A549 (cell line): ENCODE measurements around the gene CRYM. TPM values are rescaled to one million over a fixed set of nuclear protein-coding genes. Genes with fewer than 3 reads are reported as not detected.
"Not testable (repeated sequence)": the region's sequence is repeated elsewhere in the genome, so short reads cannot be mapped to it uniquely, and the experiment has no call there.

Experiments
- ATAC-seq, 2 experiments: fragments of 200-7000 bp in 1 of 2; fragments of >200 bp in 1 of 2; cut with Nextera tagmentation in 1 of 2; cut with Tn5 transposase in 1 of 2; 3 replicates each; pipeline versions ENCODE4 v1.8.0 to v1.9.1; 2018 to 2020; ENCODE audit warnings: mild to moderate bottlenecking in 1 of 2, moderate library complexity in 1 of 2
- CTCF ChIA-PET: fragments of 300-600 bp; sonication (Branson Sonifier 250); formaldehyde crosslinking; extraction: SDS; loops from one replicate; lab custom pipeline; 2021; ENCODE audit warnings: antibody characterized with exemption, inconsistent platforms; lab: Yijun Ruan, JAX
- POLR2A ChIA-PET: fragments of 350-600 bp; formaldehyde crosslinking; extraction: SDS; loops from one replicate; lab custom pipeline; 2021; ENCODE audit warnings: antibody characterized with exemption, inconsistent platforms; lab: Yijun Ruan, JAX
- DNase-seq, 2 experiments: peaks; one replicate each; pipeline versions ENCODE4 v3.0.0 to v3.0.0-alpha.2; 2011 to 2016; ENCODE audit warnings: low read depth in 1 of 2, low spot score in 1 of 2
- FAIRE-seq: peaks from 2 replicates; lab custom pipeline; 2011; peaks lifted over from hg19 to GRCh38; lab: Jason Lieb, UNC
- H3K27ac ChIP-seq, 2 experiments: fragments of >200 bp; sonication (Bioruptor Twin); formaldehyde crosslinking; 3 replicates each; pipeline ENCODE4 v1.5.1; 2016 to 2017
- H3K4me1 ChIP-seq: fragments of >200 bp; sonication (Bioruptor Twin); formaldehyde crosslinking; 3 replicates; pipeline ENCODE4 v1.6.1; 2016
- H3K4me2 ChIP-seq: fragments of >200 bp; sonication (Bioruptor Twin); formaldehyde crosslinking; 3 replicates; pipeline ENCODE4 v1.6.1; 2016
- H3K4me3 ChIP-seq: fragments of >200 bp; sonication (Bioruptor Twin); formaldehyde crosslinking; 3 replicates; pipeline ENCODE4 v1.5.1; 2016
- H3K9me3 ChIP-seq: fragments of >200 bp; sonication (Bioruptor Twin); formaldehyde crosslinking; 3 replicates; pipeline ENCODE4 v1.6.1; 2016
- CBX2 ChIP-seq: fragments of 200-600 bp; sonication (generic); IDR thresholded peaks from 2 replicates; pipeline ENCODE4 v1.6.1; 2016; ENCODE audit warnings: low read depth, mild to moderate bottlenecking, borderline replicate concordance
- CEBPB ChIP-seq, 2 experiments: fragments of >200 bp in 1 of 2; sonication (Bioruptor Twin) in 1 of 2; formaldehyde crosslinking in 1 of 2; IDR thresholded peaks; 2 replicates each; pipeline ENCODE4 v1.6.1; 2012 to 2016
- CHD2 ChIP-seq: fragments of 150-350 bp; IDR thresholded peaks from 2 replicates; pipeline ENCODE4 v1.6.1; 2014; ENCODE audit warnings: low read length; ENCODE audit not compliant: partially characterized antibody
- CHD4 ChIP-seq: fragments of 200-600 bp; sonication (generic); IDR thresholded peaks from 2 replicates; pipeline ENCODE4 v1.6.1; 2016; ENCODE audit warnings: antibody characterized with exemption, mild to moderate bottlenecking, borderline replicate concordance
- EHF ChIP-seq: fragments of 250-450 bp; sonication (Bioruptor Pico); IDR thresholded peaks from 2 replicates; pipeline ENCODE4 v1.5.0; 2020; ENCODE audit warnings: mild to moderate bottlenecking
- EP300 ChIP-seq, 2 experiments: fragments of >200 bp; sonication (Bioruptor Twin); formaldehyde crosslinking; IDR thresholded peaks; 2 replicates in 1 of 2; 3 replicates in 1 of 2; pipeline ENCODE4 v1.6.1; 2016 to 2017
- FOSL2 ChIP-seq, 2 experiments: fragments of 450-650 bp in 1 of 2; fragments of >200 bp in 1 of 2; sonication (Bioruptor Twin) in 1 of 2; formaldehyde crosslinking; IDR thresholded peaks; 2 replicates each; pipeline versions ENCODE4 v1.5.0 to v1.6.1; 2016 to 2020; ENCODE audit warnings: mild to moderate bottlenecking in 1 of 2, moderate library complexity in 1 of 2
- GATA3 ChIP-seq: IDR thresholded peaks from 2 replicates; pipeline ENCODE4 v1.6.1; 2012; ENCODE audit warnings: borderline replicate concordance
- HDAC2 ChIP-seq: fragments of 200-600 bp; sonication (generic); IDR thresholded peaks from 2 replicates; pipeline ENCODE4 v1.6.1; 2016
- JUN ChIP-seq, 2 experiments: fragments of >200 bp; sonication (Bioruptor Twin); formaldehyde crosslinking; IDR thresholded peaks; 2 replicates in 1 of 2; 3 replicates in 1 of 2; pipeline ENCODE4 v1.6.1; 2016 to 2017
- JUNB ChIP-seq: fragments of >200 bp; sonication (Bioruptor Twin); formaldehyde crosslinking; IDR thresholded peaks from 2 replicates; pipeline ENCODE4 v1.6.1; 2016
- KDM5A ChIP-seq: fragments of 200-600 bp; sonication (generic); IDR thresholded peaks from 2 replicates; pipeline ENCODE4 v1.6.1; 2016; ENCODE audit warnings: antibody characterized with exemption, mild to moderate bottlenecking
- MAZ ChIP-seq: fragments of 150-350 bp; IDR thresholded peaks from 2 replicates; pipeline ENCODE4 v1.6.1; 2014; ENCODE audit warnings: antibody characterized with exemption, low read depth, low read length, borderline replicate concordance
- NFE2L2 ChIP-seq: fragments of 150-350 bp; conservative IDR thresholded peaks from 2 replicates; pipeline ENCODE4 v1.6.1; 2014; ENCODE audit warnings: low read length
- RAD21 ChIP-seq, 2 experiments: fragments of >200 bp in 1 of 2; sonication (Bioruptor Twin) in 1 of 2; formaldehyde crosslinking in 1 of 2; IDR thresholded peaks in 1 of 2; conservative IDR thresholded peaks in 1 of 2; 2 replicates in 1 of 2; 3 replicates in 1 of 2; pipeline ENCODE4 v1.6.1; 2012 to 2018; ENCODE audit warnings: inconsistent platforms in 1 of 2
- RCOR1 ChIP-seq: fragments of 150-350 bp; IDR thresholded peaks from 2 replicates; pipeline ENCODE4 v1.6.1; 2014; ENCODE audit warnings: antibody characterized with exemption, low read length, low read depth
- SMC3 ChIP-seq: fragments of >200 bp; sonication (Bioruptor Twin); formaldehyde crosslinking; IDR thresholded peaks from 3 replicates; pipeline ENCODE4 v1.6.1; 2018; ENCODE audit warnings: inconsistent platforms
- TP53 ChIP-seq: fragments of 250-450 bp; sonication (Bioruptor Pico); IDR thresholded peaks from 2 replicates; pipeline ENCODE4 v1.5.0; 2021; ENCODE audit warnings: mild to moderate bottlenecking, moderate library complexity
- ZFP36 ChIP-seq: fragments of 450-650 bp; IDR thresholded peaks from 2 replicates; pipeline ENCODE4 v1.6.1; 2014; ENCODE audit warnings: borderline replicate concordance; ENCODE audit not compliant: partially characterized antibody
- WGBS: methylation state at CpG from one replicate; pipeline ENCODE4 v1.1.6; 2017; ENCODE audit errors: missing lambda C conversion rate; 5-methylcytosine and 5-hydroxymethylcytosine counted together
- polyA plus RNA-seq, 4 experiments: library from polyadenylated mRNA; depleted of rRNA in 3 of 4; stranded (reverse); fragments of >200 nt; fragmentation: RNase III in 1 of 4; extraction: RNeasy Plus Mini Kit Qiagen cat#74134 plus additional on column Dnase treatment in 1 of 4; gene quantifications; 2 replicates in 3 of 4; 3 replicates in 1 of 4; pipeline ENCODE4 v1.2.3, GENCODE V29; 2011 to 2017
- TF ChIP-seq, protein P1 (sequence below): fragments of 450-650 bp; IDR thresholded peaks from 2 replicates; pipeline ENCODE4 v1.6.1; 2014; ENCODE audit warnings: antibody characterized with exemption
- TF ChIP-seq, protein P2 (sequence below): IDR thresholded peaks from 2 replicates; pipeline ENCODE4 v1.6.1; 2012; ENCODE audit warnings: low read depth, borderline replicate concordance
- TF ChIP-seq, protein P3 (sequence below): IDR thresholded peaks from 2 replicates; pipeline ENCODE4 v1.6.1; 2012
- TF ChIP-seq, protein P4 (sequence below): fragments of 200-600 bp; sonication (generic); IDR thresholded peaks from 2 replicates; pipeline ENCODE4 v1.6.1; 2016; ENCODE audit warnings: antibody characterized with exemption, mild to moderate bottlenecking, moderate library complexity
- TF ChIP-seq, protein P5 (sequence below): fragments of >200 bp; sonication (Bioruptor Twin); formaldehyde crosslinking; IDR thresholded peaks from 3 replicates; pipeline ENCODE4 v1.6.1; 2016

The CRYM gene
- polyA plus RNA-seq, 2 of the 4 experiments (the other 2 are of a cell fraction): 0.98 to 3.1 TPM

DNA sequence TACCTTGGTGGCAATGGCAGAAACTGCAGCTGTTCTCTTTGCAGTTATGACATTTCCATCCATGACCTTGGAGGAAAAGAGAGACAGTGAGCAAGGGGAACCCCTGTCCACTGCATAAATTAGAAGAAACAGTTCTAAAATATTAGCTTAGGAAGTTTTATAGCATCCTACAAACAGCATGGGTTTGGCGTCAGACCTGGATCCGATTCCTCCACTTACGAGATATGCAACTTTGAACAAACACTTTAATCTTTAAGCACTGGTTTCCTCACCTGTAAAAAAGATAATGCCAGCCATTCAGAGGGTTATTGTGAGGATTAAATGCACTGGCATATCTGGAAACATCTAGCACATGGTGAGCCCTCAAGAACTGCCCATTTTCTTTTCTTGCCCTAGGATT lies 2.6 kb downstream of the CRYM start:
- DNase-seq (no peak), FAIRE-seq (no peak), ATAC-seq (no peak)
- ChIA-PET CTCF (interaction anchor here (0.7 to 10.8 kb wide), 8 partner anchors 9 to 1045 kb away, joined by 3 to 160 read pairs (median 6); no protein-coding TSS in a partner anchor), POLR2A (interaction anchor here (1.2 kb wide), 1 partner anchor 87 kb away, joined by 3 read pairs; no protein-coding TSS in a partner anchor)
- Histone ChIP-seq H3K4me3 (no peak overlapping the region), H3K4me1 (no peaks in the 10 kb centered on the region), H3K4me2 (no peak overlapping the region), H3K27ac (no peak overlapping the region), H3K9me3 (no peaks in the 10 kb centered on the region)
- WGBS: 93% methylated on average over 3 of the region's 3 CpGs
- no peak for TF ChIP-seq RAD21 (conservative IDR thresholded peaks at IDR 0.05 in 1 of 2, IDR thresholded peaks at IDR 0.05 in 1 of 2)
- TF ChIP-seq, protein P1, sequence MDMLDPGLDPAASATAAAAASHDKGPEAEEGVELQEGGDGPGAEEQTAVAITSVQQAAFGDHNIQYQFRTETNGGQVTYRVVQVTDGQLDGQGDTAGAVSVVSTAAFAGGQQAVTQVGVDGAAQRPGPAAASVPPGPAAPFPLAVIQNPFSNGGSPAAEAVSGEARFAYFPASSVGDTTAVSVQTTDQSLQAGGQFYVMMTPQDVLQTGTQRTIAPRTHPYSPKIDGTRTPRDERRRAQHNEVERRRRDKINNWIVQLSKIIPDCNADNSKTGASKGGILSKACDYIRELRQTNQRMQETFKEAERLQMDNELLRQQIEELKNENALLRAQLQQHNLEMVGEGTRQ: no peak
- no peak for TF ChIP-seq FOSL2 (IDR thresholded peaks at IDR 0.05)
- TF ChIP-seq FOSL2 (CRISPR knock-in tag; IDR thresholded peaks at IDR 0.05): no peak
- TF ChIP-seq JUNB: no peak
- TF ChIP-seq CBX2: no peak
- TF ChIP-seq ZFP36: no peak
- TF ChIP-seq CHD2: no peak
- TF ChIP-seq KDM5A: no peak
- TF ChIP-seq GATA3: no peak
- no peak for TF ChIP-seq HDAC2
- TF ChIP-seq, all 56 proteins: peak for 0

DNA sequence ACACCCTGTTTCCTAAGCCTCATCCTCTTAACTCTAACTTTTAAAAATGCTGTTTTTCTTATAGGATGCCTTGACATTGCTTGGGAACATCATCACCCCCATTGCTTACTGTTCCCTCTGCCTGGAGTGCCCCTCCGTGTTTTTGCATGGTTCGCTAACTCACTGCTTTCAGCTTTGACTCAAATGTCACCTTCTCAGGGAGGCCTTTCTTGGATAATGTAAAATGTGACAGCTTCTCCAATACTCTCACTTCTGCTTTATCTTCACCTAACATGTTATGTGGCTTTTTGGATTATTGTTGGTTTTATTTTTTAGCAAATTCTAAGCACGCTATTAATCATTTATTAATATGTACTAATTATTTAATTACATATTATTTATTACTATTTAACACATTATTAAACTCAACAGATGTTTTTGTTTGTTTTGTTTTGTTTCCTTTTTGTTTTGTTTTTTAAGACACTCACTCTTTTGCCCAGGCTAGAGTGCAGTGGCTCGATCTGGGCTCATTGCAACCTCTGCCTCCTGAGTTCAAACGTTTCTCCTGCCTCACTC lies 3.8 kb downstream of the CRYM start:
- CTCF ChIA-PET: interaction anchor here (1.1 to 10.8 kb wide), 4 partner anchors 9 to 117 kb away, joined by 3 to 160 read pairs (median 31); no protein-coding TSS in a partner anchor
- FAIRE-seq: no peak

DNA sequence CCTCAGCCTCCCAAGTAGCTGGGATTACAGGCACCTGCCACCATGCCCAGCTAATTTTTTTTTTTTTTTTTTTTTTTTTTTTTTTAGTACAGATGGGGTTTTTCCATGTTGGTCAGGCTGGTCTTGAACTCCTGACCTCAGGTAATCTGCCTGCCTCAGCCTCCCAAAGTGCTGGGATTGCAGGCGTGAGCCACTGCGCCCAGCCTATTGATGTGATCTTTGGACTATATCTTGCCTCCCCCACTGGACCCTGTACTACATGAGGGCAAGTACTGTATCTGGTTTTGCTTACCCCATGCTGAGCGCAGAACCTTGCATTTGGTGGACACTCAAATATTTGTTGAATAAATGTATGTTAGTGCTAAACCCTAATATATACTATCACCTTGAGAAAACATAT lies 5.3 kb downstream of the CRYM start:
- H3K27ac ChIP-seq, H3K4me2 ChIP-seq, FAIRE-seq, H3K4me3 ChIP-seq, ATAC-seq, DNase-seq, H3K9me3 ChIP-seq, H3K4me1 ChIP-seq: not testable (repeated sequence)
- ChIA-PET POLR2A (interaction anchor here (0.6 kb wide), 1 partner anchor 21 kb away, joined by 5 read pairs; no protein-coding TSS in a partner anchor), CTCF (interaction anchor here (1.0 to 1.6 kb wide), 7 partner anchors 9 to 422 kb away, joined by 3 to 4 read pairs (median 4); no protein-coding TSS in a partner anchor)
- 89% methylated on average over 3 of the region's 3 CpGs for WGBS

More for the DNA sequence above, 3.8 kb downstream of the CRYM start:
- H3K4me1 ChIP-seq: no peaks in the 10 kb centered on the region
- no peak overlapping the region for H3K27ac ChIP-seq
- no peak for TF ChIP-seq MAZ
- TF ChIP-seq GATA3: no peak
- no peak overlapping the region for H3K4me3 ChIP-seq
- ATAC-seq: no peak
- H3K9me3 ChIP-seq: no peaks in the 10 kb centered on the region
- no peak overlapping the region for H3K4me2 ChIP-seq
- POLR2A ChIA-PET: no interaction called here
- 77% methylated on average over 5 of the region's 5 CpGs for WGBS
- DNase-seq: no peak

DNA sequence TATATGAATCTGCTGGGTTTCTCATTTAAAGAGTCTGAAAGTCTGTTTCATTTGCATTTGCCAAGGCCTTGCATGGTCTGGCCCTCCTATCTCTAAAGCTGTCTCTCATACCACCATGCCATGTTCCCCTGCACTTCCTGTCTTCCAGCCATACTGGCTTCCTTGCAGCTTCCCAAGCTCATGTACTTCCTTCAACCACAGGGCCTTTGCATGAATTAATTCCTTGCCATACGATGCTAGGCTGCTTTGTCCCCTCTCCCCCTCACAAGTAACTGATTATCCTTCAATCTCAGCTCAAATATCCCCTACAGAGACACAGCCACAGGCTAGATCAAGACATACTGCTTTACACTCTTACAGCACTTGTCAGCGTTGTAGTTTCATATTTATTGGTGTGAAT lies 5.8 kb downstream of the CRYM start:
- WGBS: 62% methylated on average over 2 of the region's 2 CpGs
- ATAC-seq (no peak), FAIRE-seq (no peak), DNase-seq (no peak)
- Histone ChIP-seq H3K4me1 (no peaks in the 10 kb centered on the region), H3K4me3 (no peak overlapping the region), H3K9me3 (no peaks in the 10 kb centered on the region), H3K4me2 (no peak overlapping the region), H3K27ac (no peak overlapping the region)
- POLR2A ChIA-PET: no interaction called here
- TF ChIP-seq CEBPB (IDR thresholded peaks at IDR 0.05): no peak
- TF ChIP-seq, protein P2, sequence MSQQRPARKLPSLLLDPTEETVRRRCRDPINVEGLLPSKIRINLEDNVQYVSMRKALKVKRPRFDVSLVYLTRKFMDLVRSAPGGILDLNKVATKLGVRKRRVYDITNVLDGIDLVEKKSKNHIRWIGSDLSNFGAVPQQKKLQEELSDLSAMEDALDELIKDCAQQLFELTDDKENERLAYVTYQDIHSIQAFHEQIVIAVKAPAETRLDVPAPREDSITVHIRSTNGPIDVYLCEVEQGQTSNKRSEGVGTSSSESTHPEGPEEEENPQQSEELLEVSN: no peak
- no peak for TF ChIP-seq JUN (IDR thresholded peaks at IDR 0.05)
- no peak for TF ChIP-seq EHF
- no peak for TF ChIP-seq NFE2L2
- TF ChIP-seq TP53: no peak
- TF ChIP-seq SMC3: no peak
- TF ChIP-seq, protein P3, sequence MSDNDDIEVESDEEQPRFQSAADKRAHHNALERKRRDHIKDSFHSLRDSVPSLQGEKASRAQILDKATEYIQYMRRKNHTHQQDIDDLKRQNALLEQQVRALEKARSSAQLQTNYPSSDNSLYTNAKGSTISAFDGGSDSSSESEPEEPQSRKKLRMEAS: no peak
- no peak for TF ChIP-seq ZFP36
- no peak for TF ChIP-seq RCOR1
- no peak for TF ChIP-seq EP300 (IDR thresholded peaks at IDR 0.05)
- no peak for TF ChIP-seq HDAC2
- TF ChIP-seq, protein P4, sequence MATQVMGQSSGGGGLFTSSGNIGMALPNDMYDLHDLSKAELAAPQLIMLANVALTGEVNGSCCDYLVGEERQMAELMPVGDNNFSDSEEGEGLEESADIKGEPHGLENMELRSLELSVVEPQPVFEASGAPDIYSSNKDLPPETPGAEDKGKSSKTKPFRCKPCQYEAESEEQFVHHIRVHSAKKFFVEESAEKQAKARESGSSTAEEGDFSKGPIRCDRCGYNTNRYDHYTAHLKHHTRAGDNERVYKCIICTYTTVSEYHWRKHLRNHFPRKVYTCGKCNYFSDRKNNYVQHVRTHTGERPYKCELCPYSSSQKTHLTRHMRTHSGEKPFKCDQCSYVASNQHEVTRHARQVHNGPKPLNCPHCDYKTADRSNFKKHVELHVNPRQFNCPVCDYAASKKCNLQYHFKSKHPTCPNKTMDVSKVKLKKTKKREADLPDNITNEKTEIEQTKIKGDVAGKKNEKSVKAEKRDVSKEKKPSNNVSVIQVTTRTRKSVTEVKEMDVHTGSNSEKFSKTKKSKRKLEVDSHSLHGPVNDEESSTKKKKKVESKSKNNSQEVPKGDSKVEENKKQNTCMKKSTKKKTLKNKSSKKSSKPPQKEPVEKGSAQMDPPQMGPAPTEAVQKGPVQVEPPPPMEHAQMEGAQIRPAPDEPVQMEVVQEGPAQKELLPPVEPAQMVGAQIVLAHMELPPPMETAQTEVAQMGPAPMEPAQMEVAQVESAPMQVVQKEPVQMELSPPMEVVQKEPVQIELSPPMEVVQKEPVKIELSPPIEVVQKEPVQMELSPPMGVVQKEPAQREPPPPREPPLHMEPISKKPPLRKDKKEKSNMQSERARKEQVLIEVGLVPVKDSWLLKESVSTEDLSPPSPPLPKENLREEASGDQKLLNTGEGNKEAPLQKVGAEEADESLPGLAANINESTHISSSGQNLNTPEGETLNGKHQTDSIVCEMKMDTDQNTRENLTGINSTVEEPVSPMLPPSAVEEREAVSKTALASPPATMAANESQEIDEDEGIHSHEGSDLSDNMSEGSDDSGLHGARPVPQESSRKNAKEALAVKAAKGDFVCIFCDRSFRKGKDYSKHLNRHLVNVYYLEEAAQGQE: no peak
- TF ChIP-seq, protein P5, sequence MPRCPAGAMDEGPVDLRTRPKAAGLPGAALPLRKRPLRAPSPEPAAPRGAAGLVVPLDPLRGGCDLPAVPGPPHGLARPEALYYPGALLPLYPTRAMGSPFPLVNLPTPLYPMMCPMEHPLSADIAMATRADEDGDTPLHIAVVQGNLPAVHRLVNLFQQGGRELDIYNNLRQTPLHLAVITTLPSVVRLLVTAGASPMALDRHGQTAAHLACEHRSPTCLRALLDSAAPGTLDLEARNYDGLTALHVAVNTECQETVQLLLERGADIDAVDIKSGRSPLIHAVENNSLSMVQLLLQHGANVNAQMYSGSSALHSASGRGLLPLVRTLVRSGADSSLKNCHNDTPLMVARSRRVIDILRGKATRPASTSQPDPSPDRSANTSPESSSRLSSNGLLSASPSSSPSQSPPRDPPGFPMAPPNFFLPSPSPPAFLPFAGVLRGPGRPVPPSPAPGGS: no peak
- no peak for TF ChIP-seq CHD4
- CTCF ChIA-PET: interaction anchor here (1.0 to 1.6 kb wide), 5 partner anchors 9 to 422 kb away, joined by 3 to 7 read pairs (median 3); no protein-coding TSS in a partner anchor
